HCT116 (cell line): ENCODE measurements around the gene IQSEC3. TPM values are rescaled to one million over a fixed set of nuclear protein-coding genes. Genes with fewer than 3 reads are reported as not detected.

Experiments used
- ATAC-seq: fragments of 200-7000 bp; cut with Tn5 transposase; 2 replicates; pipeline ENCODE4 v1.9.1; 2020; ENCODE audit warnings: mild to moderate bottlenecking, moderate library complexity
- BruUV-seq: library from RNA; stranded (reverse); fragments of 400-500 nt; replicated peaks from 2 replicates; lab custom pipeline; 2021; lab: Mats Ljungman, UMichigan
- CTCF ChIA-PET: fragments of 300-600 bp; sonication (Branson Sonifier 250); formaldehyde crosslinking; loops from one replicate; lab custom pipeline; 2021; ENCODE audit warnings: antibody characterized with exemption; lab: Charles Lee
- POLR2A ChIA-PET: fragments of 300-600, 350-600 bp; sonication (Branson Sonifier 250); formaldehyde crosslinking; loops from one replicate; lab custom pipeline; 2021; ENCODE audit warnings: antibody characterized with exemption; lab: Charles Lee
- RAD21 ChIA-PET, 2 experiments: fragments of 300-600 bp; sonication (Branson Sonifier 250); formaldehyde crosslinking; loops; one replicate each; lab custom pipeline; 2023; ENCODE audit warnings: low total read pairs in 2 of 2; ENCODE audit not compliant: uncharacterized antibody in 2 of 2, unreplicated experiment in 2 of 2, low non-redundant PET in 1 of 2; lab: Charles Lee
- DNase-seq: peaks from one replicate; pipeline ENCODE4 v3.0.0-alpha.2; 2010; ENCODE audit warnings: low read depth, low spot score
- H2AFZ ChIP-seq: fragments of 200-600 bp; shearing (Covaris generic), sonication (generic); 2 replicates; pipeline ENCODE4 v1.6.1; 2017; ENCODE audit warnings: low read depth, mixed run types, mixed read lengths, antibody characterized with exemption, low read length; ENCODE audit not compliant: poor library complexity, severe bottlenecking
- H3K27ac ChIP-seq: 2 replicates; pipeline ENCODE4 v1.5.1; 2012; ENCODE audit warnings: low read depth, low read length
- H3K27me3 ChIP-seq: fragments of 200-600 bp; sonication (generic); 2 replicates; pipeline ENCODE4 v1.6.1; 2016; ENCODE audit warnings: mixed run types, low read length, mixed read lengths; ENCODE audit not compliant: insufficient read depth
- H3K36me3 ChIP-seq, 2 experiments: fragments of 200-500 bp in 1 of 2; fragments of 200-600 bp in 1 of 2; sonication (Bioruptor generic) in 1 of 2; sonication (generic) in 1 of 2; 2 replicates each; pipeline versions ENCODE4 v1.5.1 to v1.6.1; 2014 to 2016; ENCODE audit warnings: low read length in 2 of 2, inconsistent platforms in 1 of 2, mixed read lengths in 1 of 2, mixed run types in 1 of 2; ENCODE audit not compliant: insufficient read depth in 2 of 2, control insufficient read depth in 1 of 2
- H3K4me1 ChIP-seq, 2 experiments: fragments of 200-600 bp in 1 of 2; sonication (generic) in 1 of 2; 2 replicates each; pipeline versions ENCODE4 v1.5.1 to v1.6.1; 2012 to 2017; ENCODE audit warnings: low read length in 2 of 2, inconsistent platforms in 1 of 2, mild to moderate bottlenecking in 1 of 2, mixed read lengths in 1 of 2, mixed run types in 1 of 2, moderate library complexity in 1 of 2; ENCODE audit not compliant: insufficient read depth in 2 of 2, control insufficient read depth in 1 of 2
- H3K4me2 ChIP-seq: fragments of 200-600 bp; sonication (generic); 2 replicates; pipeline ENCODE4 v1.6.1; 2017; ENCODE audit warnings: mixed run types, low read length, mixed read lengths
- H3K4me3 ChIP-seq, 2 experiments: fragments of 200-600 bp in 1 of 2; sonication (generic) in 1 of 2; replicated peaks in 1 of 2; 2 replicates each; pipeline ENCODE4 v1.5.1; 2011 to 2016; ENCODE audit warnings: low read length in 2 of 2, control low read depth in 1 of 2, low read depth in 1 of 2, mild to moderate bottlenecking in 1 of 2, mixed read lengths in 1 of 2, mixed run types in 1 of 2
- H3K79me2 ChIP-seq: fragments of 200-600 bp; sonication (generic); 2 replicates; pipeline ENCODE4 v1.6.1; 2017; ENCODE audit warnings: mild to moderate bottlenecking, mixed run types, low read length, moderate library complexity, mixed read lengths; ENCODE audit not compliant: insufficient read depth
- H3K9ac ChIP-seq: fragments of 200-600 bp; sonication (generic); 2 replicates; pipeline ENCODE4 v1.6.1; 2016; ENCODE audit warnings: low read length, mixed read lengths
- H3K9me2 ChIP-seq: fragments of 200-600 bp; sonication (generic), shearing (Covaris generic); 2 replicates; pipeline ENCODE4 v1.6.1; 2017; ENCODE audit warnings: mixed run types, mild to moderate bottlenecking, moderate library complexity; ENCODE audit not compliant: insufficient read depth
- H3K9me3 ChIP-seq, 2 experiments: fragments of 200-500 bp in 1 of 2; fragments of 200-600 bp in 1 of 2; sonication (Bioruptor generic) in 1 of 2; sonication (generic) in 1 of 2; 2 replicates each; pipeline ENCODE4 v1.6.1; 2014 to 2017; ENCODE audit warnings: low read length in 2 of 2, mixed read lengths in 2 of 2, inconsistent platforms in 1 of 2, low read depth in 1 of 2, mild to moderate bottlenecking in 1 of 2, mixed run types in 1 of 2, moderate library complexity in 1 of 2; ENCODE audit not compliant: control insufficient read depth in 1 of 2, insufficient read depth in 1 of 2
- H4K20me1 ChIP-seq: fragments of 200-600 bp; sonication (generic), shearing (Covaris generic); 2 replicates; pipeline ENCODE4 v1.6.1; 2017; ENCODE audit warnings: mixed run types, mild to moderate bottlenecking, moderate library complexity; ENCODE audit not compliant: insufficient read depth
- CEBPB ChIP-seq: IDR thresholded peaks from 2 replicates; pipeline ENCODE4 v1.6.1; 2012; ENCODE audit warnings: low read depth
- ELF1 ChIP-seq: IDR thresholded peaks from 2 replicates; pipeline ENCODE4 v1.6.1; 2012; ENCODE audit warnings: low read depth, borderline replicate concordance
- EZH2 ChIP-seq: fragments of 200-600 bp; sonication (generic); IDR thresholded peaks from 2 replicates; pipeline ENCODE4 v1.6.1; 2017; ENCODE audit warnings: antibody characterized with exemption, mixed run types
- EZH2phosphoT487 ChIP-seq: fragments of 200-600 bp; IDR thresholded peaks from 2 replicates; pipeline ENCODE4 v1.6.1; 2018; ENCODE audit warnings: antibody characterized with exemption, borderline replicate concordance
- FOSL1 ChIP-seq: IDR thresholded peaks from 2 replicates; pipeline ENCODE4 v1.6.1; 2012; ENCODE audit warnings: low read depth
- JUND ChIP-seq: IDR thresholded peaks from 2 replicates; pipeline ENCODE4 v1.6.1; 2012
- POLR2A ChIP-seq: IDR thresholded peaks from 2 replicates; pipeline ENCODE4 v1.7.0; 2011; ENCODE audit warnings: borderline replicate concordance; ENCODE audit not compliant: insufficient read depth, insufficient read length; ENCODE audit errors: extremely low read depth
- POLR2AphosphoS5 ChIP-seq: IDR thresholded peaks from 2 replicates; pipeline ENCODE4 v1.6.1; 2011; ENCODE audit warnings: mild to moderate bottlenecking, low read depth, low read length, moderate library complexity
- SRF ChIP-seq: IDR thresholded peaks from 2 replicates; pipeline ENCODE4 v1.6.1; 2012; ENCODE audit warnings: low read depth
- TCF7L2 ChIP-seq: IDR thresholded peaks from 2 replicates; pipeline ENCODE4 v1.7.0; 2011; ENCODE audit warnings: borderline replicate concordance, inconsistent platforms; ENCODE audit not compliant: insufficient read depth, insufficient read length; ENCODE audit errors: extremely low read depth
- YY1 ChIP-seq: IDR thresholded peaks from 2 replicates; pipeline ENCODE4 v1.6.1; 2011; ENCODE audit warnings: low read length, low read depth, moderate library complexity, mild to moderate bottlenecking; ENCODE audit not compliant: insufficient replicate concordance; ENCODE audit errors: extremely low read depth
- ZNF274 ChIP-seq: fragments of 200-500 bp; sonication (Bioruptor generic); IDR thresholded peaks from 2 replicates; pipeline ENCODE4 v1.6.1; 2014; ENCODE audit warnings: mild to moderate bottlenecking, low read depth, low read length, inconsistent platforms
- intact Hi-C: fragments of 100-400 bp; cut with micrococcal nuclease; formaldehyde crosslinking; loops from 2 replicates; pipeline ENCODE4 v1.10.0; 2022
- total RNA-seq: library from RNA; stranded (reverse); gene quantifications from one replicate; pipeline ENCODE4 v1.2.1, GENCODE V29; 2021; ENCODE audit not compliant: unreplicated experiment
- TF ChIP-seq, protein P1 (sequence below): IDR thresholded peaks from 2 replicates; pipeline ENCODE4 v1.6.1; 2012
- TF ChIP-seq, protein P2 (sequence below): IDR thresholded peaks from 2 replicates; pipeline ENCODE4 v1.6.1; 2012
- TF ChIP-seq, protein P3 (sequence below): IDR thresholded peaks from 2 replicates; pipeline ENCODE4 v1.6.1; 2011; ENCODE audit warnings: mild to moderate bottlenecking, low read length, moderate library complexity; ENCODE audit not compliant: insufficient replicate concordance; ENCODE audit errors: extremely low read depth
- TF ChIP-seq, protein P4 (sequence below), 3 experiments: fragments of 200-600 bp in 1 of 3; sonication (generic) in 1 of 3; IDR thresholded peaks in 2 of 3; conservative IDR thresholded peaks in 1 of 3; 2 replicates each; pipeline ENCODE4 v1.5.1; 2012 to 2017; ENCODE audit warnings: low read depth in 2 of 3, low read length in 2 of 3, antibody characterized with exemption in 1 of 3, borderline replicate concordance in 1 of 3, control low read depth in 1 of 3, mild to moderate bottlenecking in 1 of 3, mixed read lengths in 1 of 3, mixed run types in 1 of 3, moderate library complexity in 1 of 3; ENCODE audit not compliant: insufficient read depth in 1 of 3

Gene IQSEC3
- total RNA-seq, 1 experiment from 2014 or later = not detected

DNA sequence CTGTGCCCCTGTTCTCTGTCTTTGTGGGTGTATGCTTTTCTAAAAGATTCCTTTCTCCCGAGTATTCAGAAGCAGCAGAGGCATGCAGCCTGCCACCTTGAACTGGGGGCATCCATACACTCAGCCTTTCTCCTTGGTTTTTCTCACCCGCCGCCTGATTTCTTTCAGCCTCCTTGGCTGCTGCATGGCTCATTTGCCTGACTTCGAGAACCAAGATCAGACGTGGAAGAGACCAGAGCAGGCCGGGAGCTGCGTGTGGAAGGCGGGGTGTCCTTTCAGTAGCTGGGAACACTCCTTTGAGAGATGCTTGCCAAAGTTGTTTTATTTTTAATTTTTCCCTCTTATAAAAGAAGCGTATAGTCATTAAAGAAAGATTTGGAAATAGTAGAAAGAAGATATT lies 94.3 kb downstream of the IQSEC3 start:
- RAD21 ChIA-PET = no interaction called here
- Histone ChIP-seq H3K27me3 (peaks cover 4% of the 10 kb centered on the region; the same call in 1 of the 2 replicates), H4K20me1 (no peaks in the 10 kb centered on the region), H2AFZ (no peak overlapping the region), H3K4me2 (no peak overlapping the region), H3K27ac (no peak overlapping the region), H3K9me2 (no peaks in the 10 kb centered on the region), H3K9me3 (no peaks in the 10 kb centered on the region), H3K9ac (no peak overlapping the region), H3K4me3 (no peak overlapping the region), H3K4me1 (no peaks in the 10 kb centered on the region), H3K79me2 (no peaks in the 10 kb centered on the region), H3K36me3 (no peaks in the 10 kb centered on the region)
- intact Hi-C loops = no loop called here
- TF ChIP-seq ZNF274 (no peak), EZH2 (no peak), YY1 (no peak), ELF1 (no peak)
- TF ChIP-seq, protein P1, sequence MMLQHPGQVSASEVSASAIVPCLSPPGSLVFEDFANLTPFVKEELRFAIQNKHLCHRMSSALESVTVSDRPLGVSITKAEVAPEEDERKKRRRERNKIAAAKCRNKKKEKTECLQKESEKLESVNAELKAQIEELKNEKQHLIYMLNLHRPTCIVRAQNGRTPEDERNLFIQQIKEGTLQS = no peak
- CTCF ChIA-PET = no interaction called here
- DNase-seq (no peak), ATAC-seq (no peak)
- POLR2A ChIA-PET = no interaction called here
- BruUV-seq = no TSS peak

GRCh38 chr12:161823-162222 lies 95.3 kb downstream of the IQSEC3 start:
- Histone ChIP-seq H3K9me3 (no peaks in the 10 kb centered on the region), H3K36me3 (no peaks in the 10 kb centered on the region), H3K9me2 (no peaks in the 10 kb centered on the region), H3K4me1 (no peaks in the 10 kb centered on the region), H4K20me1 (no peaks in the 10 kb centered on the region), H3K79me2 (no peaks in the 10 kb centered on the region), H3K27me3 (peaks cover 4% of the 10 kb centered on the region; the same call in 1 of the 2 replicates), H3K27ac (no peak overlapping the region), H2AFZ (no peak overlapping the region), H3K9ac (no peak overlapping the region), H3K4me2 (no peak overlapping the region), H3K4me3 (no peak overlapping the region)
- no TSS peak for BruUV-seq
- intact Hi-C loops = loop anchor here (2.0 kb wide), 1 partner anchor 53 kb away; the partner anchor contains the start of gene SLC6A12
- ATAC-seq (no peak), DNase-seq (no peak)
- POLR2A ChIA-PET = no interaction called here
- RAD21 ChIA-PET = no interaction called here
- CTCF ChIA-PET = no interaction called here
- TF ChIP-seq CEBPB = no peak
- TF ChIP-seq YY1 = no peak
- no peak for TF ChIP-seq SRF
- TF ChIP-seq, protein P2, sequence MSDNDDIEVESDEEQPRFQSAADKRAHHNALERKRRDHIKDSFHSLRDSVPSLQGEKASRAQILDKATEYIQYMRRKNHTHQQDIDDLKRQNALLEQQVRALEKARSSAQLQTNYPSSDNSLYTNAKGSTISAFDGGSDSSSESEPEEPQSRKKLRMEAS = no peak
- TF ChIP-seq, protein P3, sequence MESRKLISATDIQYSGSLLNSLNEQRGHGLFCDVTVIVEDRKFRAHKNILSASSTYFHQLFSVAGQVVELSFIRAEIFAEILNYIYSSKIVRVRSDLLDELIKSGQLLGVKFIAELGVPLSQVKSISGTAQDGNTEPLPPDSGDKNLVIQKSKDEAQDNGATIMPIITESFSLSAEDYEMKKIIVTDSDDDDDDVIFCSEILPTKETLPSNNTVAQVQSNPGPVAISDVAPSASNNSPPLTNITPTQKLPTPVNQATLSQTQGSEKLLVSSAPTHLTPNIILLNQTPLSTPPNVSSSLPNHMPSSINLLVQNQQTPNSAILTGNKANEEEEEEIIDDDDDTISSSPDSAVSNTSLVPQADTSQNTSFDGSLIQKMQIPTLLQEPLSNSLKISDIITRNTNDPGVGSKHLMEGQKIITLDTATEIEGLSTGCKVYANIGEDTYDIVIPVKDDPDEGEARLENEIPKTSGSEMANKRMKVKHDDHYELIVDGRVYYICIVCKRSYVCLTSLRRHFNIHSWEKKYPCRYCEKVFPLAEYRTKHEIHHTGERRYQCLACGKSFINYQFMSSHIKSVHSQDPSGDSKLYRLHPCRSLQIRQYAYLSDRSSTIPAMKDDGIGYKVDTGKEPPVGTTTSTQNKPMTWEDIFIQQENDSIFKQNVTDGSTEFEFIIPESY = no peak
- TF ChIP-seq JUND = no peak
- TF ChIP-seq, protein P1 = no peak
- no peak for TF ChIP-seq EZH2
- TF ChIP-seq POLR2AphosphoS5 = no peak
- no peak for TF ChIP-seq TCF7L2
- TF ChIP-seq POLR2A = no peak
- no peak for TF ChIP-seq EZH2phosphoT487
- TF ChIP-seq, protein P4, sequence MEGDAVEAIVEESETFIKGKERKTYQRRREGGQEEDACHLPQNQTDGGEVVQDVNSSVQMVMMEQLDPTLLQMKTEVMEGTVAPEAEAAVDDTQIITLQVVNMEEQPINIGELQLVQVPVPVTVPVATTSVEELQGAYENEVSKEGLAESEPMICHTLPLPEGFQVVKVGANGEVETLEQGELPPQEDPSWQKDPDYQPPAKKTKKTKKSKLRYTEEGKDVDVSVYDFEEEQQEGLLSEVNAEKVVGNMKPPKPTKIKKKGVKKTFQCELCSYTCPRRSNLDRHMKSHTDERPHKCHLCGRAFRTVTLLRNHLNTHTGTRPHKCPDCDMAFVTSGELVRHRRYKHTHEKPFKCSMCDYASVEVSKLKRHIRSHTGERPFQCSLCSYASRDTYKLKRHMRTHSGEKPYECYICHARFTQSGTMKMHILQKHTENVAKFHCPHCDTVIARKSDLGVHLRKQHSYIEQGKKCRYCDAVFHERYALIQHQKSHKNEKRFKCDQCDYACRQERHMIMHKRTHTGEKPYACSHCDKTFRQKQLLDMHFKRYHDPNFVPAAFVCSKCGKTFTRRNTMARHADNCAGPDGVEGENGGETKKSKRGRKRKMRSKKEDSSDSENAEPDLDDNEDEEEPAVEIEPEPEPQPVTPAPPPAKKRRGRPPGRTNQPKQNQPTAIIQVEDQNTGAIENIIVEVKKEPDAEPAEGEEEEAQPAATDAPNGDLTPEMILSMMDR (IDR thresholded peaks at IDR 0.05 in 2 of 3, conservative IDR thresholded peaks at IDR 0.05 in 1 of 3; ENCODE audit: borderline replicate concordance in 1 of 3, insufficient read depth in 1 of 3, low read depth in 2 of 3, low read length in 2 of 3) = no peak
- TF ChIP-seq FOSL1 = no peak
